Spleen (tissue), 11 donors: ENCODE results near the gene CCL16. TPM values are rescaled to one million over a fixed set of nuclear protein-coding genes. Genes with fewer than 3 reads are reported as not detected.

Experiments
- DNase-seq: peaks from one replicate; pipeline ENCODE4 v3.0.0-alpha.2; 2020
- H3K27ac ChIP-seq, 8 donors: fragments of 200-600 bp; sonication (generic) in 7 of 8; 1 replicate in 4 of 8; 2 replicates in 4 of 8; pipeline versions ENCODE4 v1.5.0 to v1.8.0; 2016 to 2021; ENCODE audit warnings: inconsistent platforms in 4 of 8, mild to moderate bottlenecking in 4 of 8, moderate library complexity in 1 of 8
- H3K27me3 ChIP-seq, 7 donors: fragments of 200-600 bp; sonication (generic) in 6 of 7; replicated peaks in 1 of 7; 1 replicate in 4 of 7; 2 replicates in 3 of 7; pipeline versions ENCODE4 v1.5.0 to v1.8.0; 2016 to 2021; ENCODE audit warnings: inconsistent platforms in 3 of 7, mild to moderate bottlenecking in 1 of 7
- H3K36me3 ChIP-seq, 6 donors: fragments of 200-600 bp; sonication (generic) in 5 of 6; 1 replicate in 4 of 6; 2 replicates in 2 of 6; pipeline versions ENCODE4 v1.5.0 to v1.8.0; 2016 to 2021; ENCODE audit warnings: inconsistent platforms in 2 of 6
- H3K4me1 ChIP-seq, 6 donors: fragments of 200-600 bp; sonication (generic) in 5 of 6; 1 replicate in 3 of 6; 2 replicates in 3 of 6; pipeline versions ENCODE4 v1.5.0 to v1.8.0; 2016 to 2021; ENCODE audit warnings: inconsistent platforms in 3 of 6
- H3K4me3 ChIP-seq, 8 donors: fragments of 200-600 bp; sonication (generic) in 7 of 8; 1 replicate in 4 of 8; 2 replicates in 4 of 8; pipeline versions ENCODE4 v1.5.0 to v1.8.0; 2016 to 2021; ENCODE audit warnings: inconsistent platforms in 4 of 8, mild to moderate bottlenecking in 4 of 8, moderate library complexity in 2 of 8
- H3K9me3 ChIP-seq, 8 donors: fragments of 200-600 bp; sonication (generic) in 7 of 8; 1 replicate in 4 of 8; 2 replicates in 4 of 8; pipeline versions ENCODE4 v1.5.0 to v1.8.0; 2016 to 2021; ENCODE audit warnings: inconsistent platforms in 4 of 8
- CTCF ChIP-seq, 11 experiments: fragments of 200-600 bp in 7 of 11; fragments of 450-650 bp in 4 of 11; sonication (generic) in 4 of 11; IDR thresholded peaks in 8 of 11; conservative IDR thresholded peaks in 3 of 11; 1 replicate in 7 of 11; 2 replicates in 4 of 11; pipeline versions ENCODE4 v1.4.0 to v1.8.0; 2016 to 2021; ENCODE audit warnings: antibody characterized with exemption in 11 of 11, inconsistent platforms in 4 of 11, mild to moderate bottlenecking in 1 of 11
- POLR2A ChIP-seq, 3 donors: fragments of 450-650 bp; IDR thresholded peaks; one replicate each; pipeline ENCODE4 v1.5.1; 2017; ENCODE audit warnings: antibody characterized with exemption in 3 of 3, mild to moderate bottlenecking in 1 of 3
- POLR2AphosphoS5 ChIP-seq, 3 donors: sonication (generic); formaldehyde crosslinking; IDR thresholded peaks; one replicate each; pipeline ENCODE4 v1.5.1; 2017; ENCODE audit warnings: antibody characterized with exemption in 3 of 3
- WGBS, 5 donors: extraction: QIAGEN DNeasy Blood & Tissue Kit in 3 of 5; methylation state at CpG; one replicate each; pipeline versions ENCODE4 v1.1.5 to v1.1.7; 2013 to 2018; 5-methylcytosine and 5-hydroxymethylcytosine counted together
- intact Hi-C: fragments of 100-400 bp; cut with DNase I; formaldehyde crosslinking; loops from one replicate; pipeline ENCODE4 v1.15.0; 2023; ENCODE audit warnings: low total_unique reads
- polyA plus RNA-seq, 3 donors: library from polyadenylated mRNA; stranded (reverse); fragments of 200-250 nt; gene quantifications; one replicate each; pipeline ENCODE4 v1.2.1, GENCODE V29; 2013
- total RNA-seq, 7 donors: library from RNA; depleted of rRNA in 3 of 7; stranded (reverse); fragments of >200 nt in 3 of 7; fragmentation: NEBNext Ultra II Directional in 4 of 7; extraction: Animal tissue kit (Norgen Biotek cat#: 25700) in 4 of 7; gene quantifications; one replicate each; pipeline versions ENCODE4 v1.1.0 to v1.2.1, GENCODE V29; 2016 to 2021
- donor health status: healthy with polysubstance abuse.
- donor health status: DM: no; HTN: no; CAD: no; lungs with moderate emphysema.
- donor health status: DM: no; HTN: no; CAD: no.
- donor health status: Bipolar disorder and iron deficiency.
- donor health status: healthy.
- donor health status: DM: no; HTN: no; CAD: no.
- donor health status: DM: yes; HTN: yes; CAD: no.

CCL16 gene
- total and polyA plus RNA-seq, 10 donors, result 0.27 to 8.4 (median 1.7) TPM

DNA sequence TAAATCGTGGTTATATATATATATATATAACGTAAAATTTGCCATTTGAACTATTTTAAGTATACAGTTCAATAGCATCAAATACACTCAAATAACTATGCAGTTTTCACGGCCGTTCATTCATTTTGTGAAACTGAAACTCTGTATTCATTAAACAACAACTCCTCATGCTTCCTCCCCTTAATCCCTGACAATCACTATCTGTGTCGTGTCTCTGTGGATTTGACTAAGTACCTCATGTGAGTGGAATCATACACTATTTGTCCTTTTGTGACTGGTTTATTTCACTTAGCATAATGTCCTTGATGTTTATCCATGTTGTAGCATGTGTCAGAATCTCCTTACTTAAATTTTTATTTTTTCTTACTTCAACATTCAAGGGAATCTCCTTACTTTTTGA is 33.6 kb upstream of the CCL16 start:
- WGBS, 5 donors, result 69 to 86% (median 75%) methylated on average over 5 of the region's 5 CpGs
- intact Hi-C loops, result no loop called here
- H3K9me3 ChIP-seq, result peaks cover 0 to 22% (median 10%) of the 10 kb centered on the region in 8 donors
- peaks cover 5 to 24% (median 14%) of the 10 kb centered on the region in 6 donors for H3K4me1 ChIP-seq
- no peak overlapping the region for H3K27ac ChIP-seq
- H3K27me3 ChIP-seq, result no peaks in the 10 kb centered on the region
- H3K4me3 ChIP-seq, result no peak overlapping the region
- H3K36me3 ChIP-seq, result peaks cover 0 to 11% (median 0%) of the 10 kb centered on the region in 6 donors
- TF ChIP-seq POLR2A (IDR thresholded peaks at IDR 0.05) (no peak), CTCF (IDR thresholded peaks at IDR 0.05 in 8 of 11, conservative IDR thresholded peaks at IDR 0.05 in 3 of 11) (no peak), POLR2AphosphoS5 (IDR thresholded peaks at IDR 0.05) (no peak)
- DNase-seq, result no peak

GRCh38 chr17:36011201-36011600 is 29.9 kb upstream of the CCL16 start:
- DNase-seq, result no peak
- peaks cover 0 to 11% (median 0%) of the 10 kb centered on the region in 6 donors for H3K36me3 ChIP-seq
- H3K4me1 ChIP-seq, result no peaks in the 10 kb centered on the region
- H3K4me3 ChIP-seq, result no peak overlapping the region
- intact Hi-C loops, result no loop called here
- 76 to 92% (median 79%) methylated on average over 2 of the region's 2 CpGs for WGBS, 5 donors
- TF ChIP-seq POLR2AphosphoS5 (IDR thresholded peaks at IDR 0.05) (no peak), CTCF (IDR thresholded peaks at IDR 0.05 in 8 of 11, conservative IDR thresholded peaks at IDR 0.05 in 3 of 11) (no peak), POLR2A (IDR thresholded peaks at IDR 0.05) (no peak)
- no peak overlapping the region for H3K27ac ChIP-seq
- peaks cover 0 to 45% (median 28%) of the 10 kb centered on the region in 8 donors for H3K9me3 ChIP-seq
- H3K27me3 ChIP-seq, result no peaks in the 10 kb centered on the region

- TF ChIP-seq POLR2AphosphoS5 (IDR thresholded peaks at IDR 0.05) (peak in 1 of 3 donors; percentile 40), POLR2A (IDR thresholded peaks at IDR 0.05) (no peak), CTCF (IDR thresholded peaks at IDR 0.05 in 8 of 11, conservative IDR thresholded peaks at IDR 0.05 in 3 of 11) (peak in 7 of 11 experiments; percentile 9 to 46 (median 33))
- intact Hi-C loops, result no loop called here
- H3K27me3 ChIP-seq, result no peaks in the 10 kb centered on the region
Observed at GRCh38 chr17:36008998-36009665, 27.8 kb upstream of the CCL16 start.

DNA sequence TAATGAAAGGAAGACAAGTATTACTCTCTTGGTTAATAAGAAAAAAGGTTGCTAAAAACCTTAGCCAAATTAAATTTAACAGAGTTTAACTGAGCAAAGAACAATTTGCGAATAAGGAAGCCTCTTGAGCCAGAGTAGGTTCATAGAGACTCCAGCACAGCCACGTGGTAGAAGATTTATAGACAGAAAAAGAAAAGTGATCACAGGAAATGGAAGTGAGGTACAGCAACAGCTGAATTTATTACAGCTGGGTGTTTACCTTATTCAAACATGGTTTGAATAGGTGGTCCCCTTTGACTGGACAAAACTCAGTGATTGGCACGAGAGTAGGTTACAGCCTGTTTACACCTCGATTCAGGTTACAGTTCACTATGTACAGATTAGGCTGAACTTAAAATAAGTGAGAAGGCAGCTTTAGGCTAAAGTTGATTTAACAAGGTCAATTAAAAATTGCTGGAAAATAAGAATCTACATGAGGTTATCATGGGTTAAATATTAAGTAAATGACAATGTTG is 23.4 kb upstream of the CCL16 start:
- intact Hi-C loops, result no loop called here
- H3K27me3 ChIP-seq, result no peaks in the 10 kb centered on the region
- peak overlapping the region in 4 of 8 donors; percentile 5 to 56 (median 27) for H3K27ac ChIP-seq
- 30 to 45% (median 33%) methylated on average over 4 of the region's 4 CpGs for WGBS, 5 donors
- H3K9me3 ChIP-seq, result peaks cover 0 to 20% (median 16%) of the 10 kb centered on the region in 8 donors
- no peak for TF ChIP-seq CTCF (IDR thresholded peaks at IDR 0.05 in 8 of 11, conservative IDR thresholded peaks at IDR 0.05 in 3 of 11)
- no peak for TF ChIP-seq POLR2AphosphoS5 (IDR thresholded peaks at IDR 0.05)
- TF ChIP-seq POLR2A (IDR thresholded peaks at IDR 0.05), result no peak
- H3K4me1 ChIP-seq, result peaks cover 3 to 26% (median 16%) of the 10 kb centered on the region in 6 donors
- no peak for DNase-seq
- no peak overlapping the region for H3K4me3 ChIP-seq
- H3K36me3 ChIP-seq, result no peaks in the 10 kb centered on the region

More at GRCh38 chr17:36008998-36009665, 27.8 kb upstream of the CCL16 start:
- H3K9me3 ChIP-seq, result peaks cover 0 to 45% (median 28%) of the 10 kb centered on the region in 8 donors
- 73 to 86% (median 83%) methylated on average over 14 of the region's 14 CpGs for WGBS, 5 donors
- H3K36me3 ChIP-seq, result peaks cover 0 to 11% (median 0%) of the 10 kb centered on the region in 6 donors
- no peak for DNase-seq
- peaks cover 0 to 12% (median 7%) of the 10 kb centered on the region in 6 donors for H3K4me1 ChIP-seq
- no peak overlapping the region for H3K4me3 ChIP-seq
- no peak overlapping the region for H3K27ac ChIP-seq
